GM12878 (cell line): ENCODE measurements around the gene CES3. TPM values are rescaled to one million over a fixed set of nuclear protein-coding genes. Genes with fewer than 3 reads are reported as not detected.

ENCODE experiments used
- ATAC-seq: fragments of 200-7000 bp; cut with Tn5 transposase; 3 replicates; pipeline ENCODE4 v1.9.1; 2020; ENCODE audit warnings: mild to moderate bottlenecking, moderate library complexity
- BruUV-seq: library from RNA; stranded (reverse); fragments of 400-500 nt; replicated peaks from 2 replicates; lab custom pipeline; 2021; lab: Mats Ljungman, UMichigan
- CTCF ChIA-PET: fragments of 300-600 bp; sonication (Branson Sonifier 250); formaldehyde crosslinking; extraction: SDS; loops from one replicate; lab custom pipeline; 2021; ENCODE audit warnings: inconsistent platforms; lab: Yijun Ruan, JAX
- POLR2A ChIA-PET: fragments of 350-600 bp; formaldehyde crosslinking; extraction: SDS; loops from one replicate; lab custom pipeline; 2021; ENCODE audit warnings: inconsistent platforms; lab: Charles Lee
- RAD21 ChIA-PET: fragments of 300-600 bp; sonication (Branson Sonifier 250); formaldehyde crosslinking; loops from one replicate; lab custom pipeline; 2023; ENCODE audit warnings: antibody characterized with exemption; ENCODE audit not compliant: unreplicated experiment; lab: Charles Lee
- SMC1A ChIA-PET: fragments of 300-600 bp; sonication (Branson Sonifier 250); formaldehyde crosslinking; loops from one replicate; lab custom pipeline; 2023; ENCODE audit not compliant: unreplicated experiment, uncharacterized antibody; lab: Charles Lee
- DNase-seq: peaks from one replicate; pipeline ENCODE4 v3.0.0-alpha.2; 2011; ENCODE audit warnings: low read depth, low spot score
- FAIRE-seq: peaks from 3 replicates; lab custom pipeline; 2011; peaks lifted over from hg19 to GRCh38; lab: Jason Lieb, UNC
- H2AFZ ChIP-seq: 2 replicates; pipeline ENCODE4 v1.6.0; 2011; ENCODE audit warnings: low read depth, low read length, control low read depth; ENCODE audit not compliant: control insufficient read depth
- H3K27ac ChIP-seq: 2 replicates; pipeline ENCODE4 v1.5.1; 2011; ENCODE audit warnings: control low read depth; ENCODE audit not compliant: control insufficient read depth, insufficient read depth
- H3K27me3 ChIP-seq, 2 experiments: replicated peaks in 1 of 2; 2 replicates each; pipeline versions ENCODE4 v1.6.0 to v1.6.1; 2011; ENCODE audit warnings: low read length in 1 of 2; ENCODE audit not compliant: control insufficient read depth in 2 of 2, insufficient read depth in 2 of 2
- H3K36me3 ChIP-seq, 2 experiments: 2 replicates each; pipeline ENCODE4 v1.5.1; 2011; ENCODE audit warnings: low read length in 1 of 2; ENCODE audit not compliant: control insufficient read depth in 2 of 2, insufficient read depth in 2 of 2
- H3K4me1 ChIP-seq: 2 replicates; pipeline ENCODE4 v1.6.1; 2011; ENCODE audit warnings: mild to moderate bottlenecking, low read length, moderate library complexity, mixed read lengths; ENCODE audit not compliant: control insufficient read depth, insufficient read depth
- H3K4me2 ChIP-seq: 2 replicates; pipeline ENCODE4 v1.6.0; 2011; ENCODE audit warnings: control low read depth; ENCODE audit not compliant: control insufficient read depth, insufficient read depth
- H3K4me3 ChIP-seq: fragments of 200-600 bp; sonication (generic); 2 replicates; pipeline ENCODE4 v1.5.1; 2016
- H3K79me2 ChIP-seq: 2 replicates; pipeline ENCODE4 v1.6.0; 2011; ENCODE audit warnings: low read length; ENCODE audit not compliant: control insufficient read depth, insufficient read depth
- H3K9ac ChIP-seq: 2 replicates; pipeline ENCODE4 v1.8.0; 2011; ENCODE audit warnings: low read length, control low read depth, mixed read lengths; ENCODE audit not compliant: control insufficient read depth, insufficient read depth
- H3K9me3 ChIP-seq: replicated peaks from 3 replicates; pipeline ENCODE4 v1.5.1; 2011; ENCODE audit warnings: mild to moderate bottlenecking, low read length; ENCODE audit not compliant: control insufficient read depth, insufficient read depth
- H4K20me1 ChIP-seq: 2 replicates; pipeline ENCODE4 v1.6.0; 2011; ENCODE audit not compliant: control insufficient read depth, insufficient read depth
- ASH2L ChIP-seq: fragments of 300-600, 200-600 bp; sonication (generic); IDR thresholded peaks from 2 replicates; pipeline ENCODE4 v1.6.1; 2017; ENCODE audit warnings: low read depth, mild to moderate bottlenecking, borderline replicate concordance
- BHLHE40 ChIP-seq, 2 experiments: fragments of 450-650 bp in 1 of 2; IDR thresholded peaks; 2 replicates each; pipeline ENCODE4 v1.6.1; 2011 to 2017; ENCODE audit warnings: low read depth in 2 of 2, borderline replicate concordance in 1 of 2, improper control_type of control experiment in 1 of 2, low read length in 1 of 2, mild to moderate bottlenecking in 1 of 2
- CHD1 ChIP-seq: IDR thresholded peaks from 2 replicates; pipeline ENCODE4 v1.6.1; 2012; ENCODE audit warnings: low read depth, low read length, improper control_type of control experiment
- CTCF ChIP-seq, 3 experiments: IDR thresholded peaks in 2 of 3; conservative IDR thresholded peaks in 1 of 3; 2 replicates each; pipeline ENCODE4 v1.5.1; 2011; ENCODE audit warnings: low read depth in 3 of 3, low read length in 3 of 3, mild to moderate bottlenecking in 3 of 3, control low read depth in 2 of 3, moderate library complexity in 2 of 3, inconsistent platforms in 1 of 3, mixed read lengths in 1 of 3; ENCODE audit not compliant: control insufficient read depth in 2 of 3, insufficient read depth in 1 of 3; ENCODE audit errors: extremely low read depth in 1 of 3
- DPF2 ChIP-seq: fragments of 450-650 bp; IDR thresholded peaks from 2 replicates; pipeline ENCODE4 v1.6.1; 2017; ENCODE audit warnings: mild to moderate bottlenecking
- FOXM1 ChIP-seq: IDR thresholded peaks from 2 replicates; pipeline ENCODE4 v1.6.1; 2012; ENCODE audit warnings: low read depth, mild to moderate bottlenecking, inconsistent platforms, low read length, moderate library complexity
- GATAD2B ChIP-seq: fragments of 450-650 bp; conservative IDR thresholded peaks from 2 replicates; pipeline ENCODE4 v1.6.1; 2017; ENCODE audit warnings: low read depth, mild to moderate bottlenecking, moderate library complexity
- HDAC2 ChIP-seq: fragments of 200-600 bp; sonication (generic); IDR thresholded peaks from 2 replicates; pipeline ENCODE4 v1.6.1; 2017
- MTA2 ChIP-seq: fragments of 450-650 bp; IDR thresholded peaks from 2 replicates; pipeline ENCODE4 v1.6.1; 2016; ENCODE audit warnings: low read depth, mild to moderate bottlenecking, moderate library complexity
- PKNOX1 ChIP-seq: fragments of 450-650 bp; IDR thresholded peaks from 2 replicates; pipeline ENCODE4 v1.6.1; 2016; ENCODE audit warnings: mild to moderate bottlenecking
- POU2F2 ChIP-seq: IDR thresholded peaks from 3 replicates; pipeline ENCODE4 v1.6.1; 2011; ENCODE audit warnings: low read depth, mild to moderate bottlenecking, low read length, borderline replicate concordance
- SREBF1 ChIP-seq: IDR thresholded peaks from 2 replicates; pipeline ENCODE4 v1.6.1; 2012; ENCODE audit warnings: mild to moderate bottlenecking, low read length
- SRF ChIP-seq, 2 experiments: IDR thresholded peaks; 2 replicates each; pipeline ENCODE4 v1.6.1; 2011; ENCODE audit warnings: low read depth in 2 of 2, low read length in 2 of 2, mild to moderate bottlenecking in 1 of 2, moderate library complexity in 1 of 2
- ZNF274 ChIP-seq: IDR thresholded peaks from one replicate; pipeline ENCODE4 v1.8.0; 2011; ENCODE audit not compliant: insufficient read length, insufficient read depth
- ZZZ3 ChIP-seq: IDR thresholded peaks from 2 replicates; pipeline ENCODE4 v1.6.1; 2011; ENCODE audit warnings: low read depth; ENCODE audit not compliant: control insufficient read depth, insufficient read length
- WGBS: methylation state at CpG from one replicate; pipeline ENCODE4 v1.1.6; 2016; ENCODE audit warnings: low lambda C conversion rate; ENCODE audit not compliant: insufficient replicate concordance, insufficient coverage; ENCODE audit errors: missing lambda C conversion rate; 5-methylcytosine and 5-hydroxymethylcytosine counted together
- in situ Hi-C: fragments of 300-500 bp; cut with MboI; formaldehyde crosslinking; loops from 9 replicates; pipeline ENCODE4 v1.14.3; 2018; ENCODE audit warnings: mixed read lengths
- intact Hi-C: fragments of 100-400 bp; cut with micrococcal nuclease; formaldehyde crosslinking; loops from one replicate; pipeline ENCODE4 v1.14.2; 2022; ENCODE audit not compliant: unreplicated experiment
- polyA plus RNA-seq, 11 experiments: library from polyadenylated mRNA; depleted of rRNA in 4 of 11; unstranded in 6 of 11; stranded (reverse) in 5 of 11; fragments of >200 nt; fragmentation: Nextera tagmentation in 4 of 11; fragmentation: Illumina TruSeq in 1 of 11; extraction: Ambion mirVana in 4 of 11; extraction: Trizol in 1 of 11; gene quantifications; 1 replicate in 1 of 11; 2 replicates in 10 of 11; pipeline versions ENCODE4 v1.2.1 to v1.2.3, GENCODE V29; 2011 to 2016; ENCODE audit warnings: inconsistent platforms in 2 of 11, missing spikeins in 2 of 11, low read depth in 1 of 11
- total RNA-seq, 4 experiments: library from RNA; depleted of rRNA in 3 of 4; stranded (reverse); fragments of >200 nt in 3 of 4; fragmentation: Illumina TruSeq in 1 of 4; extraction: Trizol in 1 of 4; gene quantifications; 2 replicates each; pipeline versions ENCODE4 v1.2.1 to v1.2.3, GENCODE V29; 2013 to 2021

CES3 gene
- total and polyA plus RNA-seq, 10 of the 15 experiments (the other 5 are each of a cell fraction or from before 2014, with no cell fraction given) = 0.09 to 3.1 (median 0.76) TPM

- H3K9ac ChIP-seq = no peak overlapping the region
- no peaks in the 10 kb centered on the region for H3K9me3 ChIP-seq
- no peak overlapping the region for H3K27ac ChIP-seq
- intact Hi-C loops = no loop called here
- no peaks in the 10 kb centered on the region for H3K36me3 ChIP-seq
- H4K20me1 ChIP-seq = no peaks in the 10 kb centered on the region
- ChIA-PET POLR2A (no interaction called here), SMC1A (interaction anchor here (1.1 kb wide), 1 partner anchor 35 kb away, joined by 3 read pairs; no protein-coding TSS in a partner anchor), RAD21 (no interaction called here), CTCF (interaction anchor here (1.7 to 2.3 kb wide), 2 partner anchors 24 to 35 kb away, joined by 4 to 10 read pairs; no protein-coding TSS in a partner anchor)
- ATAC-seq (no peak), DNase-seq (no peak), FAIRE-seq (no peak)
- H3K4me3 ChIP-seq = no peak overlapping the region
- no TSS peak for BruUV-seq
- WGBS = 90% methylated on average over 4 of the region's 4 CpGs
- in situ Hi-C loops = loop anchor here (10.0 kb wide), 1 partner anchor 65 kb away; no protein-coding TSS in a partner anchor
- H3K4me1 ChIP-seq = peaks cover 27% of the 10 kb centered on the region
- peaks cover 24% of the 10 kb centered on the region for H3K79me2 ChIP-seq
- H3K27me3 ChIP-seq = no peaks in the 10 kb centered on the region
- no peak overlapping the region for H3K4me2 ChIP-seq
- no peak overlapping the region for H2AFZ ChIP-seq
- TF ChIP-seq FOXM1 (no peak), MTA2 (no peak), PKNOX1 (no peak), BHLHE40 (IDR thresholded peaks at IDR 0.05; ENCODE audit: borderline replicate concordance in 1 of 2, low read depth in 2 of 2, low read length in 1 of 2) (no peak), CTCF (IDR thresholded peaks at IDR 0.05 in 2 of 3, conservative IDR thresholded peaks at IDR 0.05 in 1 of 3; ENCODE audit: control insufficient read depth in 2 of 3, extremely low read depth in 1 of 3, insufficient read depth in 1 of 3, low read depth in 3 of 3, low read length in 3 of 3) (no peak), DPF2 (no peak), SREBF1 (no peak), ZZZ3 (no peak), POU2F2 (no peak), GATAD2B (no peak), ZNF274 (no peak), CHD1 (no peak), HDAC2 (no peak), SRF (IDR thresholded peaks at IDR 0.05; ENCODE audit: low read depth in 2 of 2, low read length in 2 of 2) (no peak), ASH2L (no peak)
These were observed 30.9 kb upstream of the CES3 start for GRCh38 chr16:66930189-66930588.
